Caco-2 (cell line): ENCODE measurements around the gene KRTAP12-4. TPM values are rescaled to one million over a fixed set of nuclear protein-coding genes. Genes with fewer than 3 reads are reported as not detected.

Experiments used
- BruUV-seq: library from RNA; stranded (reverse); fragments of 400-500 nt; replicated peaks from 2 replicates; lab custom pipeline; 2021; lab: Mats Ljungman, UMichigan
- CTCF ChIA-PET: fragments of 300-600 bp; sonication (Branson Sonifier 250); formaldehyde crosslinking; loops from one replicate; lab custom pipeline; 2022; ENCODE audit warnings: antibody characterized with exemption; lab: Charles Lee
- POLR2A ChIA-PET: fragments of 300-600 bp; sonication (Branson Sonifier 250); formaldehyde crosslinking; loops from one replicate; lab custom pipeline; 2022; ENCODE audit warnings: antibody characterized with exemption; lab: Charles Lee
- DNase-seq, 2 experiments: peaks; one replicate each; pipeline versions ENCODE4 v3.0.0 to v3.0.0-alpha.2; 2020 to 2022
- H3K27me3 ChIP-seq: replicated peaks from 2 replicates; pipeline ENCODE4 v1.6.0; 2011; ENCODE audit warnings: low read length; ENCODE audit not compliant: control insufficient read depth, insufficient read depth
- H3K36me3 ChIP-seq: 2 replicates; pipeline ENCODE4 v1.5.1; 2011; ENCODE audit warnings: low read length; ENCODE audit not compliant: control insufficient read depth, insufficient read depth
- H3K4me1 ChIP-seq: fragments of 250-450 bp; sonication (Bioruptor Pico); 2 replicates; pipeline ENCODE4 v1.5.1; 2020; ENCODE audit warnings: mild to moderate bottlenecking
- H3K4me3 ChIP-seq: 2 replicates; pipeline ENCODE4 v1.5.1; 2011; ENCODE audit warnings: low read depth, mild to moderate bottlenecking, control low read depth, low read length
- H3K9me3 ChIP-seq: fragments of 250-450 bp; sonication (Bioruptor Pico); 2 replicates; pipeline ENCODE4 v1.5.1; 2020; ENCODE audit warnings: mild to moderate bottlenecking, moderate library complexity
- H3K27ac Mint-ChIP-seq: one replicate; pipeline ENCODE4 v1.8.0; 2022; ENCODE audit warnings: mixed read lengths; ENCODE audit not compliant: unreplicated experiment
- H3K27me3 Mint-ChIP-seq: one replicate; pipeline ENCODE4 v1.8.0; 2022; ENCODE audit warnings: mixed read lengths; ENCODE audit not compliant: insufficient read depth, unreplicated experiment
- H3K36me3 Mint-ChIP-seq: one replicate; pipeline ENCODE4 v1.8.0; 2022; ENCODE audit warnings: mild to moderate bottlenecking, mixed read lengths; ENCODE audit not compliant: insufficient read depth, unreplicated experiment
- H3K4me1 Mint-ChIP-seq: one replicate; pipeline ENCODE4 v1.8.0; 2022; ENCODE audit warnings: low read depth, mixed read lengths; ENCODE audit not compliant: unreplicated experiment
- H3K4me3 Mint-ChIP-seq: one replicate; pipeline ENCODE4 v1.8.0; 2022; ENCODE audit warnings: mild to moderate bottlenecking, moderate library complexity, mixed read lengths; ENCODE audit not compliant: unreplicated experiment
- H3K9me3 Mint-ChIP-seq: one replicate; pipeline ENCODE4 v1.8.0; 2022; ENCODE audit warnings: mixed read lengths; ENCODE audit not compliant: unreplicated experiment
- CTCF ChIP-seq, 2 experiments: fragments of 200-600 bp in 1 of 2; IDR thresholded peaks; 1 replicate in 1 of 2; 2 replicates in 1 of 2; pipeline versions ENCODE4 v1.5.1 to v1.8.0; 2011 to 2022; ENCODE audit warnings: antibody characterized with exemption in 1 of 2, control low read depth in 1 of 2, inconsistent platforms in 1 of 2, low read depth in 1 of 2, low read length in 1 of 2, mild to moderate bottlenecking in 1 of 2, moderate library complexity in 1 of 2; ENCODE audit not compliant: insufficient read depth in 1 of 2, severe bottlenecking in 1 of 2, unreplicated experiment in 1 of 2
- intact Hi-C: fragments of 100-400 bp; cut with micrococcal nuclease; formaldehyde crosslinking; loops from one replicate; pipeline ENCODE4 v1.10.0; 2022; ENCODE audit not compliant: unreplicated experiment
- total RNA-seq: library from RNA; stranded (reverse); gene quantifications from 2 replicates; pipeline ENCODE4 v1.2.3, GENCODE V29; 2022

Gene KRTAP12-4
- total RNA-seq, 1 experiment from 2014 or later, result not detected

DNA sequence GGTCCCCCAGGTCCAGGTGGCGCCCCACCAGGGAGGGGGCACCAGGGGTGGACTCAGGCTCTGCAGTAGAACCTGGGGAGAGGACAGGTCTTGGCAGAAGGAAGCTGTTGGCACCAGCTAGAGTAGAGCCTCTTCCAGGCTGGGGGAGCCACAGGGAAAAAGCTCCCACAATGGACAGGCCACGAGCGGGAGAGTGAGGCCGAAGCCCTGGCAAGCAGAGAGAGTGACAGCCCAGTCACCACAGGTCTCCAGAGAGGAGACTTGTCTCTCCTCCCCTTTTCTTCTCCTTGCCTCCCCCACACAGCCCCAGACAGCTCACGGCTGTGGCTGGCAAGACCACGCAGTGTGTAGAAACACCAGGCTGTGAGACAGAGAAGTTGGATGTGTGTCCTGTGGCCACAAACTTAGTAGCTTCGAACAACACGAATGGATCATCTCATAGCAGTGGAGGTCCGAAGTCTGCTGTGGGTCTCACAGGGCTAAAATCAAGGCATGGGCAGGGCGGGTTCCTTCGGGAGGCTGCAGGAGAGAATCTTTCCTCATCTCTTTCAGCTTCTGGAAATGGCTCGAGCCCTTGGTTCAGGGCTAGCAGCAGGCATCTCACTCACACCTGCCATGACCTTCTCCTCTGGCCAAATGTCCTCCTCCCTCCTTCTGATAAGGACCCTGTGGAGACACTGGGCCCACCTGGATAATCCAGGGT is 3.3 kb downstream of the KRTAP12-4 start:
- Histone ChIP-seq H3K36me3 (no peaks in the 10 kb centered on the region), H3K4me3 (no peak overlapping the region), H3K27me3 (no peaks in the 10 kb centered on the region), H3K9me3 (no peaks in the 10 kb centered on the region), H3K4me1 (no peaks in the 10 kb centered on the region)
- intact Hi-C loops, result no loop called here
- CTCF ChIA-PET, result interaction anchor here (0.7 kb wide), 1 partner anchor 85 kb away, joined by 5 read pairs; no protein-coding TSS in a partner anchor
- H3K27me3 Mint-ChIP-seq, result no peaks in the 10 kb centered on the region
- POLR2A ChIA-PET, result no interaction called here
- H3K36me3 Mint-ChIP-seq, result no peaks in the 10 kb centered on the region
- H3K27ac Mint-ChIP-seq, result no peak overlapping the region
- no peak for DNase-seq
- H3K4me1 Mint-ChIP-seq, result no peaks in the 10 kb centered on the region
- peaks cover 6% of the 10 kb centered on the region for H3K9me3 Mint-ChIP-seq
- no peak for TF ChIP-seq CTCF (IDR thresholded peaks at IDR 0.05; ENCODE audit: insufficient read depth in 1 of 2, low read depth in 1 of 2, low read length in 1 of 2, severe bottlenecking in 1 of 2, unreplicated experiment in 1 of 2)
- H3K4me3 Mint-ChIP-seq, result no peak overlapping the region
- no TSS peak for BruUV-seq

- POLR2A ChIA-PET, result no interaction called here
- Mint-ChIP-seq H3K27me3 (no peaks in the 10 kb centered on the region), H3K4me1 (no peaks in the 10 kb centered on the region), H3K9me3 (peaks cover 7% of the 10 kb centered on the region), H3K4me3 (no peak overlapping the region), H3K36me3 (no peaks in the 10 kb centered on the region), H3K27ac (no peak overlapping the region)
- H3K9me3 ChIP-seq, result peaks cover 3% of the 10 kb centered on the region; the same call in 1 of the 2 replicates
- H3K27me3 ChIP-seq, result no peaks in the 10 kb centered on the region
- H3K4me1 ChIP-seq, result no peaks in the 10 kb centered on the region
- no TSS peak for BruUV-seq
- no peak overlapping the region for H3K4me3 ChIP-seq
- H3K36me3 ChIP-seq, result no peaks in the 10 kb centered on the region
- intact Hi-C loops, result no loop called here
- CTCF ChIA-PET, result no interaction called here
- DNase-seq, result no peak
- no peak for TF ChIP-seq CTCF (IDR thresholded peaks at IDR 0.05; ENCODE audit: insufficient read depth in 1 of 2, low read depth in 1 of 2, low read length in 1 of 2, severe bottlenecking in 1 of 2, unreplicated experiment in 1 of 2)
Observed at GRCh38 chr21:44650265-44650972, 4.0 kb downstream of the KRTAP12-4 start.

DNA sequence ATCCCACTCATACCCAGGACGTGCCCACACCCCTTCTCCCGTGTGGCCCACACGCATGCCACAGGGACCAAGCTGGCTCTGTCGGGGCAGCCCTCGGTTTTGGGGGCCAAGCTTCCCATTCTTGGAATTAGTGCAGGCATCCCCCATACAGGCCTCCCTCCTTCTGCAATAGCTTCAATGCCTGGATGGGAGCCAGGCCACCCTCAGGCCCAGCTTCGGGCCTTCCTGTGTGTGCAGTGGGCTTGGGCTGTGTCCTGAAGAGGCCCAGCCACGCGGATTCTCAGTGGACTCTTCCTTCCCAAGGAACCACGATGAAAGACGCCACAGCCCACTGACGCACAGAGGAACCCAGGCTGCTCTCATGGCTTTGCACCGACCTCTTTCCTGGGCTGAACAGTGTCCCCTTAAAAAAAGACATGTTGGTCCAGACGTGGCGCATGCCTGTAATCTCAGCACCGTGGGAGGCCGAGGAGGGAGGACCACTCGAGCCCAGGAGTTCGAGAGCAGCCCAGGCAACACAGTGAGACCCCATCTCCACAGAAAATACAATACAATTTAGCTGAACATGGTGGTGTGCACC is 4.8 kb downstream of the KRTAP12-4 start:
- intact Hi-C loops, result no loop called here
- ChIA-PET CTCF (interaction anchor here (0.7 kb wide), 1 partner anchor 27 kb away, joined by 3 read pairs; no protein-coding TSS in a partner anchor), POLR2A (no interaction called here)
- Histone ChIP-seq H3K4me3 (no peak overlapping the region), H3K4me1 (no peaks in the 10 kb centered on the region), H3K36me3 (no peaks in the 10 kb centered on the region), H3K9me3 (peaks cover 11% of the 10 kb centered on the region), H3K27me3 (no peaks in the 10 kb centered on the region)
- Mint-ChIP-seq H3K27ac (no peak overlapping the region), H3K27me3 (no peaks in the 10 kb centered on the region), H3K4me3 (no peak overlapping the region), H3K36me3 (no peaks in the 10 kb centered on the region), H3K4me1 (no peaks in the 10 kb centered on the region), H3K9me3 (peaks cover 15% of the 10 kb centered on the region)
- TF ChIP-seq CTCF (IDR thresholded peaks at IDR 0.05; ENCODE audit: insufficient read depth in 1 of 2, low read depth in 1 of 2, low read length in 1 of 2, severe bottlenecking in 1 of 2, unreplicated experiment in 1 of 2), result no peak
- DNase-seq, result no peak
- BruUV-seq, result no TSS peak
